GM19351 (cell line): ENCODE results near the gene TOPBP1.

Experiments used
- ATAC-seq: cut with Tn5 transposase; IDR thresholded peaks from one replicate; pipeline ENCODE4 v1.9.1; 2021; ENCODE audit warnings: mild to moderate bottlenecking, moderate library complexity; ENCODE audit not compliant: unreplicated experiment

The TOPBP1 gene

DNA sequence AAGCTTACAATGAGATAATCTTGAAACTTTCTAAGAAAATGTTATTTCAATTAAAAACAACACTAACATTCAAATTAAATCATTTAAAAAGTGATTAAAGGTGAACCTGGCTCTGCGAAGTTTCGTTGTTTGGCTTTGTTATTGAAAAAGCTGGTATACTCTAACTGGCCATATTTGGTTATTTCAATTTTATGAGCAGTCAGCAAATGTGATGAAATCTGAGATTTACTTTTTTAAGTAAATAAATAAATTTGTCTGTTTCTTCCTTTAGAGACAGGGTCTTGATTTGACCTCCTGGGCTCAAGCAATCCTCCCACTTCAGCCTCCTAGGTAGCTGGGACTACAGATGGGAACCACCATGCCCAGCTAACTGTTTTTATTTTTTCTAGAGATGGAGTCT, 50.2 kb downstream of the TOPBP1 start:
- no peak for ATAC-seq

GRCh38 chr3:133610031-133610430, 51.7 kb downstream of the TOPBP1 start:
- ATAC-seq = no peak

- no peak for ATAC-seq
Measured at GRCh38 chr3:133608388-133608787, 53.4 kb downstream of the TOPBP1 start.

DNA sequence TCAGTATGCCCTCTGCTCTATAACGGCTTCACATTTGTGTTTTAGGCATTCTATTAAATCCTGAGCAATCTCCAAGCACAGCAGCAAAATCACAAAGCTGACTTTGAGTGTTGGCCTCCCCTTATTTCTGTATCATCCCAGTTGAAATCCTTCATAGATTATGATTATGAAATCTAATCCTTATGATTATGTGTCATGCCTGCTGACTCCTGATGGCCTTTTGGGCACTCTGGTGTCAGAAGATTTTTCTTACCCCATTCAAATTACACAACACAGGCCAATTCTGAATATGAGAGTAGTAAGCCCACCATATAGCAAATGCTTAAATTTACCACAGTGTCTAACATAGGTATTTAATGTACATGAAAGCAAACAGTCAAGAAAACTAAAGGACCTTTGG, 53.9 kb downstream of the TOPBP1 start:
- ATAC-seq = no peak

DNA sequence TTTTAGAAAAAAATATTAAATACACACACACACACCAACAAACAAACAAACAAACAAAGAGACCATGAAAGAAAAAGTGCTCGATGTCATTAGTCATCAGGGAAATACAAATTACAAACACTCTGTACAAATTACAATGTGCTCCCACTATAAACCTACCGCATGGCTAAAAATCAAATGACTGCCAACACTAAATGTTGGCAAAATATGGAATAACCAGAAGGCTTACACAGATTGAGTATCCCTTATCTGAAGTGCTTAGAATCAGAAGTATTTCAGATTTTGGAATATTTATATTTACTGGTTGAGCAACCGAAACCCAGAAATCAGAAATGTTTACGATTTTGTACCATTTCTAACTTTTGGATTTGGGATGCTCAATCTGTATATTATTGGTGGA, 54.8 kb downstream of the TOPBP1 start:
- no peak for ATAC-seq

DNA sequence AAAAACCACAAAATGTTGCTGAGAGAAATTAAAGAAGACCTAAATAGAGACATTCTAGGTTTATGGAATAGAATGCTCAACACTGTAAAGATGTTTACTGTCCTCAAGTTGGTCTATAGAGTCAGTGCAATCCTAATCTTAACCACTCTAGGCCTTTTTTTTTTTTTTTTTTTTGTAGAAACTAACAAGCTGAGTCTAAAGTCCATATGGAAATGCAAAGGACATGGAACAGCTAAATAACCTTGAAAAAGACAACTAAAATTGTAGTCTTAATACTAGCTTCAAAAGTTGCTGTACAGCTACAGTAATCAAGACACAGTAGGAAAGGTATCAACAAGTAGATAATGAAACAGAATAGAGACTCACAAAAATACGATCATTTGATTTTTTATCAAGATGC, 55.4 kb downstream of the TOPBP1 start:
- no peak for ATAC-seq

DNA sequence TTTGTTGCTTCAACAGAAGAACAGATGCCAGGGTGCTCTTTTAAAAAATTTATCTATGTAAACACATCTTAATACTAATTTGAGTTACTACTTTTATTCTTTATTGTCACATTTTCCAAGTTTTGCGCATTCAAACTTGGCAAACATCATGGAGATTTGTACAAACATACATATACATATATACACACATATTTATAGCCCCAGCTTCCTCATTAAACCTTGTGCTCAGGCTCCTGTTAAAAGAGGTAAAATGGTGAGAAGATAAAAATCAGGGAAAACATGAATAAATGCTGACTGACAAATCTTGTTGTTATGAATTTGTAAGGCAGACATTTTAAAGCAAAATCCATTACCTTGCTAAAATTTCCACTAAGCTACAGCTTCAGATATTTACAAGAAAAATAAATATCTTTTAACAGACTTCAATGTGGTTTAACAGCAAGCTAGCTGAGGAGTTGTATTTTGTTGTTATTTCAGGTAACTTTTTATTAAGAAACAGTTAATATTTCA, 61.1 kb downstream of the TOPBP1 start:
- no peak for ATAC-seq

DNA sequence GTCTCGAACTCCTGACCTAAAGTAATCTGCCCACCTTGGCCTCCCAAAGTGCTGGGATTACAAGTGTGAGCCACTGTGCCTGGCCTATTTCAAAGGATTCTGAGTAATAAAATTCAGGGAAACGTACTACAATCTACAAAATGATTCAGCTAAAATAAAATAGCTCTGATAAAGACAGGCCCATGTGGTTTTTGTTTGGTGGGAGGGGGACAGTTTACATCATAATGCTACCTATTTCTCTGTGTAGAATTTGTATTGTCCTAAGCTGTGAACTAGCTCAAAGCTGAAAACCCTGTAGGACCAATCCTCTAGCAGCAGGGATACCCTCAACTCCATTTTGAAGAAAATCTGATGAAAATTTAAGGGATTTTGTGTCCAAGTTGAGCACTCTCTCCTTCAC, 62.5 kb downstream of the TOPBP1 start:
- ATAC-seq = no peak

DNA sequence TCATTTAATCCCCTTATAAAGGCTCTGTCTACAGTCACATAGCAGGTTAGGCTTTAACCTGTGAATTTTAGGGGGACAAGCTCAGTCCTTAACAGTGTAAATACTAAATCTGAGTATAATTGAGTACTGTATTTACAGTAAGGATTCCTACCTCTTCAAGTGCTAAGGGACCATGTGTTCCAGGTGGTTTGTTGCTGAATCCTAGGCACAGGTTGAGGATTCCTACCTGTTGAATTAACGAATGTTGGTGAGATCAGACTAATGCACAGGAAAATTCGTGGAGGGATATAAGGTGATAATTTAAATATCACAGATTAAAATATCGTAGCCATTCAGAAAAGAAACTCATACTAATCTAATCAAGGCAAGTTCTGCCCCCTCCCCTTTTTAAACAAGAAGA, 63.3 kb downstream of the TOPBP1 start:
- no peak for ATAC-seq

DNA sequence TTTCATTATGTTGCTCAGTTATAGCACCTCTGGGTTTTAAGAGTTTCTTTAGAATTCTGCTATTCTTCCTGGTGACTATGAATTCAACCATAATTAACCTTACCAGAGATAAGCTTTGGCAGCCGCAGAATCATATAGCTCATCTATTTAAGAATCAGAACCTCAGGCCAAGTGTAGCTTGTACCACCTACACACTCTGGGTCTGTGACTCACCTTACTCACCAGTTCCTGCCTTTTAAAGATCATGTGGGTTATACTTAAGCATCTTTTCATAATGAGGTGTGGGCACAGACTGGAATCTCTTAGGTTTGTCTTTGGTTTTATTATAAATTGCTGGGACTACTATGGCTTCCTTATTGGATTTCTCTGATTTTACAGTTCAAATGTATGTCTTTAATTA, 66.4 kb downstream of the TOPBP1 start:
- ATAC-seq = no peak

DNA sequence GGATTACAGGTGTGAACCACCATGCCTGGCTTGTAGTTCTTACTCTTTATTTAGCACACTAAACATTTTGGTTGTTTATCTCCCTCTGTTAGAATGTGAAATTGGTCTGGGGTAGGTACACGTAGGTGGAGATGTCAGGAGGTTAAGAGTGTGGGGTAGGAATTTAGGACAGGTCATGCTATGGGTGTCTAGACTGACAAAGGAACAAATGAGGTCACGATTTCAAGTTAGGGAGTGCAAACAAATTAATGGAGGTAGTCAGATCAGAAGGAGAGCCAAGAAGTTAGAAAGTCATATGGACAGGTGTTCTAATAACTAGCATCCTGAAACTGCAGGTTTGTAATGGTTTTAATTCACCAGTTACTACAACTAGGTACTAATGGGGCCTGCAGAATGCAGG, 68.5 kb downstream of the TOPBP1 start:
- ATAC-seq = peak; percentile 18

- peak; percentile 70 for ATAC-seq
Measured at GRCh38 chr3:133592843-133593242, 68.9 kb downstream of the TOPBP1 start.

DNA sequence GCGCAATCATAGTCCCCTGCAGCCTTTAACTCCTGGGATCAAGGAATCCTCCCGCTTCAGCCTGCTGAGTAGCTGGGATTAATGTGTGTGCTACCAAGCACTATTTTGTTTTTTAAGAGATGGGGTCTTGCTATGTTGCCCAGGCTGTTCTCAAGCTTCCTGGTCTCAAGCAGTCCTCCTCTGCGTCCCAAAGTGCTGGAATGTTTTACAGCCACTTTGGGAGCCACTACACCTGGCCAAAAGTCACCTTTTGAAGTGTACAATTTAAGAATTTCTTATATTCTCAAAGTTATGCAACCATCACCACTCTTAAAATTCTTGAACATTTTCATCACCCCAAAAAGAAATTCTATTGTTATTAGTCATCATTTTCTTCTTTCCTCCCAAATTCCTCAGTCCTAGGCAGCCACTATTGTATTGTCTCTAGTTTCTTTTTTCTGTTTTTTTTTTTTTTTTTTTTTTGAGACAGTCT, 70.4 kb downstream of the TOPBP1 start:
- ATAC-seq = no peak

GRCh38 chr3:133589503-133589902, 72.2 kb downstream of the TOPBP1 start:
- no peak for ATAC-seq

DNA sequence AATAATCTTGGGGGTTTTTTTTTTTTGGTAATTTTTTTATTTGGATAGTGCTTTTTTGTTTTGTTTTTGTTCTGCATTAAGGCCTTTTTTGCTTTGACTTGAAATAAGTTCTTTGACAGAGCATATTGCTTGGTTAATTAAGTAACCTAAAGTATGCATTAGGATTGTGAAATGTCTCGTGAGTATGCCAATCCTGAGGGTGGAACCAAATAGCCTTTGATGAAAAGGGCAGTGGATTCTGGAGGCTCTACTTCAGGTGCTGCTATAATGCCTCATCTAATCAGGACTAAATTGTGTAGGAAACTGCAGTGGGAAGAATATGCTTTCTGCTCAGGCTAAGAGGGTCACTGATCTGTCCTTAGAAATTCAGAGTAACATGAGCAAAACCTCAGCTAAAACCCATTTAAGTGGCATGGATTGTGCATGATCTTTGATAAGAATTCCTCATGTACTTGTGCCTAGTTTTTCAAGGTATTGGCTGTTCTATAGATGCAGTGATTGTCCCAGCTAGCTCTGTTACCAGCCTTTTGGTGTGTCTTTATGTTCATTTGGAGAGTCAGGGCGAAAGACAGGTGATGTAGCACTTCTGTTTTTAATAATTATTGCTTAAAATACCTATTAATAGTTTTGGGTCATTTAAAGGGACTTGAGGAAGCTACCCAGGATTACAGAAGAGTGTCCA, 72.8 kb downstream of the TOPBP1 start:
- no peak for ATAC-seq

GRCh38 chr3:133588035-133588434, 73.7 kb downstream of the TOPBP1 start:
- no peak for ATAC-seq

- ATAC-seq = no peak
Measured at GRCh38 chr3:133583396-133583795, 78.3 kb downstream of the TOPBP1 start.

DNA sequence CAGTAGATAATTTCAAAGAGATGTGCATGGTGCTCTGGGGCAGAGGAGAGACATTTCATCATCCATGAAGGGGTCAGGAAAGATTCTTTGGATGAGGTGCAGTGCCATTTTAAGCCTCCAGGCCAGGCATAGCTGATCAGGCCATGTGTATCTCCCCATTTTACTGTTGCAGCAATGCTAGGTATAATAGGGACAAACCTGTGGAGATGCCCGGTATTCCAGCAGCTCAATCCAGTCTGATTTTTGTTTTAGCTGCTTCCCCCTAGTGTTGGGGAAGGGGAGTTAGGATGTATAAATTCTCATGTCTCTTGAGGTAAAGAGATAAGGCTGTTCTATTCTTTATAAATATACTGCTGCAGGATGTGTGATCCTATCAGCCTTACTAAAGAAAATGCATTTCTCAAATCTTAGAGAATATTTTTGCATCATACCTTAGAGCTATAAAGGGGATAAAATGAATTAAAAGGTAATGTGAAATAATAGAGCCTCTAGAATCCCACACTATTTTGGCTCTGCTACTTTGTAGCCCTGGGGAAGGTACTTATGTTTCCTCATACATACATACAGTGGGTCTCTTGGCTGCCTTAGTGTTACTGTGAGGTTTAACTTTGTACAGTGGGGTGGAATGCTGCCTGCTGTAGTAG, 83.1 kb downstream of the TOPBP1 start:
- no peak for ATAC-seq

DNA sequence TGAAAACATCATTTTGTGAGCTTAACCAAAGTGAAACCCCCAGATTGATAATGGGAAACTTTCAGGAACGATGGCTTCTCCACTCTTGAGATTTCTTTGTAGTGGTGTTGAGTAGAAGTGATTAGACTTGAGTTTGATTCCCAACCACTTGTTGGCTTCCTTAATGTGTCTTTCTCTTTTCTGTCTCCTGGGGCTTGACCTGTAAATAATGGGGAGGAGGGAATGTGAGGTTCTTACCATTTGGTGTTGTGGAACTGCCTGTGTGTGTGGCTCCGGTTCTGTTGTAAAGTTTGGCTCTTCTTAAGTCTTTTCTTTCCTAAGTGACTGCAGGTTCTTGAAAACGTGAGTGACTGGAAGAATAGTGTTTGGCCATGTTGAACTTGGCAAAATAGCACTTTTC, 85.6 kb downstream of the TOPBP1 start:
- ATAC-seq = no peak

GRCh38 chr3:133575086-133575485, 86.7 kb downstream of the TOPBP1 start:
- no peak for ATAC-seq

GRCh38 chr3:133574260-133574881, 87.4 kb downstream of the TOPBP1 start:
- peak; percentile 29 for ATAC-seq

DNA sequence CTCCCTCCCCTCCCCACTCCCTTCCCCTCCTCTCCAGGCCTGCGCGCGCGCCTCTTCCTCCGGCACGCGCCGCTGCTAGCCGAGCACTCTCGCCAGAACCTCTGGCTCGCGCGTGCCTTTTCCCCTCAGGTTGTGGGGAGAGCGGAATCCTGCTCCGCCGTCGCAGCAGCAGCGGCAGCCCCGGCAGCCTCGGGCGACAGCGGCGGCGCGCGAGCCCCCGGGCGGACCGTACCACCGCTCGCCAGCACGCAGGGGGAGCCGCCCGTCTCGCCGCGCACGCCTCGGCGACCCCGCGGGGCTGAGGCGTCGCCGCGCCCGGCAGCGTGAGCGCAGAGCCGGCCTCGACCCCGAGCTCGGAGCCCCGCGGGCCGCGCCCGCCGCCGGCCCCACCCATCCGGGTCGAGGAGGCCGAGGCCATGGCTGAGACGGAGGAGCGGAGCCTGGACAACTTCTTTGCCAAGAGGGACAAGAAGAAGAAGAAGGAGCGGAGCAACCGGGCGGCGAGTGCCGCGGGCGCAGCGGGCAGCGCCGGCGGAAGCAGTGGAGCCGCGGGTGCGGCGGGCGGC, 88.0 kb downstream of the TOPBP1 start, which contains the start of gene CDV3:
Gene CDV3 (plus strand): TSS at position 58 of the 566 bp plus-strand sequence. CDS start 359 bp downstream, at position 417.
- ATAC-seq = peak; percentile 18
